Measurements from ENCODE around the gene LAMTOR3. TPM values are rescaled to one million over a fixed set of nuclear protein-coding genes. Genes with fewer than 3 reads are reported as not detected.
A peak's percentile ranks its signal among the peaks of the same experiment; 100 is the strongest.

The LAMTOR3 gene
- total RNA-seq, 1 donor from 2014 or later = 35.2 TPM

DNA sequence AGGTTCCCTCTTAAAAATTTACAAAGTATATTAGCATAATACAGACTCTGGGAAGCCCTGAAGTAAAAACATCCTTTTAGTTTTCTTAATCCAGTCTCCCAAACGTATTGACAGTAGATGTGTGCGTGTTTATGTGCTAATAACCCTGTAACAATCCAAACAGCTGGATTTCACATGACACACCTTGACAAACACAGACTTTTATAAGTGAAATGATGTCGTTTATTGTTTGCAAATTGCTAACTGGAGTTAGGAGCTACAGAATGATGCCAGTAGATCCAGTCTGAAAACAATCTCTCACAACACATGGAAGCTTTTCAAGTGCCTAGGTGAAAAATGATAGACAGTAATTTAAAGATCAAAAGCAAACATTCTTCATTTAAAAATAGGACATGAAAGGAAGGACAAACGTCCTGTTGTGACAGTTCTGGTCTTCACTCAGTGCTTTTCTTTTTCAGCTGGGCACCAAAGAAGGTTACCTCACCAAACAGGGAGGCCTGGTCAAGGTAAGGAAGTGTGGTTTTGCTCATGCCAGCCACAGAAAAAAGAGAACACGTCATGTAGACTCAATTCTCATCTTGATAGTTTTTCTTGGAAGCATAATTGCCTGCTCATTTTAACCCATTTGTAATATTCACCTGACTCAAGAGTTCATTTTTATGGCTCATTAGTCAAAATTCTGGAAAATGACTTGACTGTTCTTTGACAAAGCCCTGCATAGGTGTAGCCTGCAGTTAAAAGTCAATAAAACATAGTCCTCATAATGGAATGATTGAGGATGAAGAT, 32.9 kb downstream of the LAMTOR3 start:
- peak; percentile 11 for DNase-seq

DNA sequence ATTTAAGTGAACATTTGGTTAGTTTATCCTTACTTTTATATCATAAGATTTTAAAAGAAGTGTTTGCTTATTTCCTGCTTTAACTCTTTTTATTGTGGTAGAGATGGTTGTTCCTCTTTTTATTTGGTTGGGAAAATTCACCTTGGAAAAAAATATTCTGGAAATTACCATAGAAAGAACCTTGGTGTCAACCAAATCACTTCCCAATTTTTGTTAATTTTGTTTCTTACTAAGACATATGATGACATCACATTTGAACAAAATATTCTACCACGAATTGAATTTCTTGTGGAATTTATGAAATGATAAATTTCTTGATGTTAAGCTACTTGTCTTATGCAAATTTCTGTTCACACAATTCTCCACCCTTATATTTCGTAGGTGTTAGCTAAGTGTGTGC, 33.7 kb downstream of the LAMTOR3 start:
- DNase-seq = no peak

DNA sequence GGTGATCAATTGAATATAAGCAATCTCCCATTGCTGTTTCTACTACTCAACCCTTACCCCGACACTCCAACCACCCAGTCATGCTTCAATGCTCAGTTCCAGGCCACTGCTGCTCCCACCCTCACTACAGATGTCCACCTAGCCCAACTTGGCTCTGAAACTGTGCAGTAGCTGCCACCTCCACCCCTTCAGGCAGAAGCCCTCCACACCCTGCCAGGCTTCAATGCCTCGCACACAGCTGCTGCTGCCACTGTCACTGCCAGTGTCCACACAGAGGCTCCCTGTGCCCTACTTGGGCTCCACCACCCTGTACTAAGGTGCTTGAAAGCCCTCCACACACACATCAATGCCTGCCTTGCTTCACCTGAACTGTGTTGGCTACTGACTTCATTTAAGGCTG, 34.6 kb downstream of the LAMTOR3 start:
- no peak for DNase-seq

DNA sequence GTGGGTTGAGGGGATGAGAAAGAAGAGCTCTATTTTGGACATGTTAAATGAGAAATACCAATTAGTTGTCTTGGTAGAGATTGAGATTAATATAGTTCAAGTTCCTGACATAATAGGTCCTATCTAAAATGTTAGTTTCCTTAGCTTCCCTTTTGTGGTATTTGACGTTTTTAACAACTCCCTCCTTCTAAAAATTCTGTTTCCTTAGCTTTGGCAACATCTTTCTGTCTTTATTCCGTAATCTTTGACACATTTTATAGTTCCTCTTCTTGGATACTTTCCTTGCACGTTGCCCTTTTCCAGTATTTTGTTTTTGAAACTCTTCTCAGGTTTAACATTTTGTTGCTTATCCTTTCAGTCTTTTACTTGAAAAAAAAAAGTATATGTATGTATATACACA, 36.9 kb downstream of the LAMTOR3 start:
- no peak for DNase-seq

DNA sequence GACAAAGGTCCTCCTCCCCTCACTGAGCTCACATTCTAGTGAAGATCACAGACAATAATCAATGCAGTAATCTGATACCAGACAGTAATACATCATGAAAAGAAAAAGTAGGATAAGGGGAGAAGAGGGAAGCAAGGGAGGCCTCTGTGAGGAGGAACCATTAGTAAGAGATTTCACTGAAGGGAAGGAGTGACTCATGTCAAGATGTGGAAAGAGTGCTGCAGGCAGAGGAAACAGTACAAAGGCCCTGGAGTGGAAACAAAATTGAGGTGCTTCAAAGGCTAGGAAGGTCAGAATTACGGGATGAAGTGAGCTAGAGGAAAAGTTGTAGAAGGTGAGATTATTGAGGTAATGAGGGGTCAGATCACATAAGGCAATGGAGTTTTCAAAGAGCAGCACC, 38.1 kb downstream of the LAMTOR3 start:
- no peak for DNase-seq

DNA sequence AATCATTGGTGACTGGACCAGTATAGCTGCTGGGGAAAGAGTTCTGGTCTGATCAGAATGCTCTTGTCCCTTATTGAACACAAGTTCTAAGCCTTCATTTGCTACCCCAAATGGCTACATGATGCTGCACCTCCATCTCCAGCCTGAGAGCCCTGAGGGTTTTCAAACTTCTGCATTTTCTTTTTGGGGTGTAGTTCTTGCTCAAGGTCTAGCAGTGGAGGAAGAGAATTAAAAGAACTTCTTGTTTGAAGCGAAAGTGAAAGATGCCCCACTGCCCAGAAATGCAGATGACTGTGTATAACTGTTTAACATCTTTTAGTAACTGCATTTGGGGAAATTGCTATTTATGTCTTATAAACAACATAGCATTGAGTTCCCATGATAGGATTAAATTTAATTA, 38.5 kb downstream of the LAMTOR3 start:
- no peak for DNase-seq

DNA sequence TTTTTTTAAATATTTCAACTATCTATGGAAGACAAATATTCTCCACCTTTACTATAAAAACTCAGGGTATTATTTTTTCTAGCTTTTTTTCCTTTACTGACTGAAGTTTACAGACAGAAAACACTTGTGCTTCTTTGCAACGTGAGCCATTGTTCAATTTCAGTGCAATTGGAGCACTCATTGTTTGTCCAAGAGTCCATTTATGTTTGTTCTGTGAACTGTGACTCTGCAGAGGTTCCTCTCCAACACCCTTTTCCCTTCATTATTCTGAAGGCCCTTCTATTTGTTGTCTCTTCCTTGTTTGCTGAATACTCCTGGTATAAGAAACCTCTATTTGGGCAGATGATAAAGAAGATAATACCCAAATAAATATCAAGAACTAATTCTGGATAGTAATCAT, 40.2 kb downstream of the LAMTOR3 start:
- DNase-seq = no peak

DNA sequence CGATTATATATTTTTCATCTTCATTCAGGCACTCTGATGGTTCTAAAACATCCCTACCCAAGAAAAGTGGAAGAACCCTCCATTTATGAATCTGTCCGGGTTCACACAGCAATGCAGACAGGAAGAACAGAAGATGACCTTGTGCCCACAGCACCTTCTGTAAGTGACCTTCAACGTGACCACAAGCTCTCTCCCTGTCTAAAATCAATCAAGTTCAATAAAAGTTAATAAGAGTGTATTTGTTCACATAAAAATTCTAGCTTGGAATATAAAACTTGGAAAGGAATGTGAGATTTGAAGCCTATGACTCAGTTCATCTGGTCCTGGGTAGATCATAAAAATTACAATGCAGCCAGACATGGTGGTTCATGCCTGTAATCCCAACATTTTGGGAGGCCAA, 41.0 kb downstream of the LAMTOR3 start:
- no peak for DNase-seq

DNA sequence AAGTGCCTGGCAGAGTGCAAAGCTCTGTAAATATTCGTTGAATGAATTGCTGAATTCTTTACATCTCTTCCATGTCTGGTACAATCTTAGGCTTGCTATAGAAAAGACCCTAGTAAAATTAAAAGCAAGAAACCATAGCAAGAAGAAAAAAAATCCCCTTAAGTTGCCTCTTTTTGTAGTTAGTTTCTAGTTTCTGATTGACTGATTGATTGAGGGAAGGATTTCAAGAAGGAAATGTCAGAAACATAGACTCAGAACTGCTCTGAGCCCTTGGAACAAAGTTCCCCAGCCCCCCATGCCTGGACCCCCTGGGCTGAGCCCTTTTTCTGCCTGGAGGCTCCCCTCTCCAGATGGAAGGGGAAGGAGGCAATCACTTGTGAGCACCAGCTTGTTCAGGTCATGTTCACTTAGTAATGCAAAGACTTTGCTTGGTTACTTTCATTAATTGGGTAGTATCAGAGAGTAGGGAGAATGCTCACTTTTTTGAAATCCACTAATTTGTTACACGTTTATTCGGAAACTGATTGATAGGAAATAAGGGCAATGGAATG, 42.0 kb downstream of the LAMTOR3 start:
- DNase-seq = no peak

DNA sequence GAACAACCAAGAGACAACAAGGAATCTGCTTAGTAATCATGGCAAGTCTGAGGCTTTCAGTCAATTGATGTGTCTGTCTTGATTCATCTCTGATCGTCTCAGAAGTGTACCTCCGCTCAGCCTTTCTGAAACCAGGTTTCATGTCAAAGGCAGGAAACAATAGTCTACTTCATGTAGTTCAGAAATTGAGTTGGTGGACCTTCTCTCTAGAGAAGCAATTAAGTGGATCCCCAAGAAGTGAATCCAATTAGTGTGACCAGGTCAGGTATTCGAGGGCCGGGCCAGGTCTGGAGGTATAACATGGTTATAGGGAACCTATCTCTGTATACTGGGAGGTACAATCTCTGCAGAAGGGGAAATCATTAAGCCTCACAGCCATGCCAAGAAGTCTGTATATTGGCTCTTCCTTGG, 45.6 kb downstream of the LAMTOR3 start:
- DNase-seq = no peak

DNA sequence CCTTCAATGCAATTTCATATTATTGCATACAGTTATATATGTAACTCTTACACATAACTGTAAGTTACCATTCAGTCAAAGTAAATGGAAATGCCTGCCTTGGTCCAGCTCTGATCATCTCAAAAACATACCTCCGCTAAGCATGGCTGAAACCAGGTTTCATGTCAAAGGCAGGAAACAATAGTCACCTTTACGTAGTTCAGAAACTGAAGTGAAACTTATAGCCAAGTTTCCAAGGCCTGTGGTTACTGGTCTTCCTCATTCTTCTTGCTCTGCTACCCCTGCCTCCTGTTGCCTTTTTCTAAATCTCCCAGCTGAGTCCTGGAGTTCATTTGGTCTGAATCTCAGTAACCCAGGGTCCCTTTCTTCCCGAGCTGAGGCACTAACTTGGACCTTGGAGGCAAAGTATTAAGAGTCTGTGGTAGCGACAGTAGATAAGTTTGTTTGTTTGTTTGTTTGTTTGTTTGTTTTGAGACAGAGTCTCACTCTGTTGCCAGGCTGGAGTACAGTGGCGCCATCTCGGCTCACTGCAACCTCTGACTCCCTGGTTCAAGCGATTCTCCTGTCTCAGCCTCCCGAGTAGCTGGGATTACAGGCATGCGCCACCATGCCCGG, 46.8 kb downstream of the LAMTOR3 start:
- no peak for DNase-seq

DNA sequence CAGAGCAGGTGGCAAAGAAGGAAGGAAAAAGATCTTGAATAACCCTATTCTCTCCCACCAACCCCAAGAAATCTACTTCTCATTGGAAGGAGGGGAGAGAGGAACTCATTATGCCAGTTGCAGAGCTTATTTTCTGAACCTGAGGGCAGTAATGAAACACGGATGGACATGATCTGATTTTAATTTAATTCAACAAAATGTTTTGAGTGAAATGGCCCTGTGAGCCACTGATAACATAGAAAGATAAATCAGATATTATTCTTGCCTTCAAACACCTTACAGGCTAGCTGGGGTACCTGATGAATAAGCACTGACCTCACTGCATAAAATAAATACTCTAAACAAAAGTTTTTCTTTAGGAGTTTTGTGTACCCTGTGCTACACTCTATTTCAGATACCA, 47.3 kb downstream of the LAMTOR3 start:
- no peak for DNase-seq

DNA sequence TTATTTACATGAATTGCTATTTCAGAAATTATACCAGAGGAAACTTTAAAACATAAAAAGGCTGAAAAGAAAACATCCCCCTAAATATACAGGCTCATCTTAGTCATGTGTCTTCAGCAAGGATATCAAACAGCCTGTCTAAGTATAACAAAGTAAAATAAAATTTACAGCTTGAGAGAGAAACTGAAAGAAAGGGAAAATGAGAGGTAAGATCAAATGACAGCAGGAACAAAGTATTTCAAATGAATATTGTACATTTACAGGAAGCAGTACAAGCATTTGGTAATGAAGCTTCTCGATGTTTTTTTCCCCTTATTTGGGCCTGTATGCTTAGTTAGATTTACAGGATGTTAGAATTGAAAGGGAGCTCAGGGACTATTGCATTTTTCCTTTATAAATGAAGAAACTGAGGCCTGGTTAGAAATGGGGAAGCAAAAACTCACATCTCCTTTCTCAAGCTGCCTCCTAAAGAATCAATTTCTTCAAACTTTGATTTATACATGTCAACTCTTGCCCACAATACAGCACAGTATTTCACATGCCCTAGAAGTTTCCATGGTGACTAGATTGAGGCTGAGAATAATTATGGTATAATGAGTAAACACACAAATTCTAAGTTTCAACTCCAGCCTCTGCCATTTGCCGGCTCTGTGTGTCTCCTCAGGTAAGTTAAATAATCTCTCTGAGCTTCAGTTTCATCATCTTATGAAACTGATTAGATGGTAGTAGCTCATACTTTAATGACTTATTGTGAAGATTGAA, 48.3 kb downstream of the LAMTOR3 start:
- DNase-seq = no peak

DNA sequence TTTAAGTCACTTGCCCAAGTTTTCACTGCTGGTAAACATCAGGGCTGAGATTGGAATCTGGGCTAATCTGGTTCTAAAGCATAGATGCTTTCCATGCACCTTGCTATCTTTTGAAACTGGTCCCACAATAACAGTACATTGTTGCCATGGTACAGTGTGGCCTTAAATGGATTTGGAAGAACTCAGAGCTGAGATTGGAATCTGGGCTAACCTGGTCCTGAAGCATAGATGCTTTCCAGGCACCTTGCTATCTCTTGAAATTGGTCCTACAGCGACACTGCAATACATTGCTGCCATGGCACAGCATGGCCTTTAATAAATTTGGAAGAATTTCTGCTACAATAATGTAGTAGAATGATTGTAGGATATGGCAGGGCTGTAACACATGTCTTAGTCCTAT, 49.0 kb downstream of the LAMTOR3 start:
- no peak for DNase-seq

DNA sequence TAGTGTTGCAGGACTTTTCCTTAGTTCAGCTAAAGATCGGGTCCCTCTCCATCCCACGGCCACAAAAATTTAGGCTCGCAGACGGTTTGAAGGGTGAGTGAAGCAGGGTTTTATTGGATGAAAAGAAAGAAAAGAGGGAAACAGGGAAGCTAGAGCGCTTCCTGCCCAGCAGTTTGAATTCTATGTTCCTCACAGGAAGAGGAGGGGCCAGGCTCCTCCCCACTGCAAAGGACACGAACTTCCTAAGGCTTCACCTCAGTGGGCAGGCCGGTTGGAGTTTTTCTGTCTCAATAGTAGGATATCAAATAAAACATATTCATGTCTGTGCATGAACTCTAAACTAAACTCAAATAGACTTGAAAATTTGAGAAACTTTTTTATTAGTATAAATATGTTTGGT, 50.2 kb downstream of the LAMTOR3 start:
- no peak for DNase-seq

DNA sequence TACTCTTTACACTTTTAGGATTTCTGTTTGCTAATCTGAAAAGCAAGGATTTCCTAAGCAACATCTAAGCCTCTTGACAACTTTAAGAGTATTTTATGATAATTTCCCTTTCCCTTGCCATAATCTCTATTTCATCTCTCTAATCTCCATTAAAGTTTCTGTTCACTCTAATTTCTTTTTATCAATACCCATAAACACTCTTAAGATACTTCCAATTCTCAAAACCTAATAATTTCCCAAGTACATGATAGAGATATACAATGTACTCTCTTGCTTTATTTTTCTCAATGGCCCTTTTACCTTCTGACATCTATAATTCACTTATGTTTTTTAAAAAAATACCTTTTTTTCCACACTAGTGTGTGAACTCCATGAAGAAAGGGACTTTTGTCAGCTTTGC, 50.8 kb downstream of the LAMTOR3 start:
- DNase-seq = no peak

DNA sequence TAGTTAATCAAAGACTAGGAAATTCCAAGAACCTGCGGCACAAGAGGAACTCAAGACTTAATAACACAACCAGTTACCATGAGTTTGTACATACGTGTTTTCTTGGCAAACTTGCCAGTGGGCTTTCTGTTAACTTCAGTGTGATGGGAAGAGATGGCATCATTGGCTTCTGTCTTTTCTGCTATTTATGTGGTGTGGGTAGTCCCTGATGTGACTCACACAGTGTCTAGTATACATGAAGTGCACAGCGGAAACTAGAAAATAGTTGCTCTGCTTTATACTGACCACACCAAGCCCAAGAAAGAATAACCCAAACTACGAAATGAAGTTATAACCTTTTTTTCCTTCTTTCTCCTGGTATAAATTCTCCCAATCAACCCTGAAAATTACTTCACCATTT, 53.1 kb downstream of the LAMTOR3 start:
- DNase-seq = no peak

DNA sequence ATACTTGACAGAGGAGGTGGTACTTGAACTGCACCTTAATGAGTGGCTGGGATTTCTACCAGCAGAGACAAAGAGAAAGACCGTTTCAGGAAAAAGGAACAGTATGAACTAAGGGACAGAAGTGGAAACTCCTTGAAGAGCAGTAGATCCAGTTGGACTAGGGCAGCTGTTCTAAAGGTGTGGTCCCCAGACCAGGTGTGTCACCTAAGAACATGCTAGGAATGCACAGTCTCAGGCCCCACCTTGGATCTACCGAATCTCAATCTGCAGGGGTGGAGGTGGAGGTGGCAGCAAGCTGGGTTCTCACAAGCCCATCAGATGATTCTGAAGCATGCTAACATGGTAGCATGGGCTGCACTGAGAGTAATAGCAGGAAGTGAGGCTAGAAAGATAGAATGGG, 55.3 kb downstream of the LAMTOR3 start:
- DNase-seq = no peak

DNA sequence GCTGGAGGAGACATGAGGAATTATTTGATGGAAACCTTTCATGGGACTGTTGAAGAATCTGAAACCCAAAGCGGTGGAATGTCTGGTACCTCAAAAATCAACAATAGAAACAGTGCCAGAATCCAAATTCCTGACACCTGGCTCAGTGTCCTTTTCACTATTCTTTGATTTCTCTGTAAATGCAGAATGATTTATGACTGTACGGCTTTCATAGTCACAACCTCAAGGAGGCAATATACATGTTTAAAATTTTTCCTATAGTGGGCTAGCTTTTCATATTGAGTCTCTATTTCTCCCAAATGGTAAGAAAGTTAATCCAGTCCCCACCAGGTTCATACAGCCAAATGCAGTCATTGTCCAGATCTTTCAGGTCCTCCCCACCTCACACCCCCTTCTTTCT, 58.3 kb downstream of the LAMTOR3 start:
- no peak for DNase-seq

DNA sequence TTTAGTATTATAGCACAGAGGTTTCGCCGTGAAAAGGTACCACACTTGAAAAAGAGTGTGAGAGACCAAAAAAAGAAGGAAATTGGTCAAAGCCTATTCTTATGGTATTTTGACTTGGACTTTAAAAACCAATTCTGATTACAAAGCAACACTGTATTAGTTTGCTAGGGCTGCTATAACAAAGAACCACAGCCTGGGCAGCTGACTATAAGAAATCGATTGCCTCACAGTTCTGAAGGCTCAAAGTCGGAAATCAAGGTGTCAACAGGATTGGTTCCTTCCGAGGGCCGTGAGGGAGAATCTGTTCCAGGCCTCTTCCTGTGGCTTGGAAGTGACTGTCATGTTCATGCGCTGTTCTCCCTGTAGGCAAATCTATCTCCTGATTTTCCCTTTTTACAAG, 59.7 kb downstream of the LAMTOR3 start:
- DNase-seq = no peak

DNA sequence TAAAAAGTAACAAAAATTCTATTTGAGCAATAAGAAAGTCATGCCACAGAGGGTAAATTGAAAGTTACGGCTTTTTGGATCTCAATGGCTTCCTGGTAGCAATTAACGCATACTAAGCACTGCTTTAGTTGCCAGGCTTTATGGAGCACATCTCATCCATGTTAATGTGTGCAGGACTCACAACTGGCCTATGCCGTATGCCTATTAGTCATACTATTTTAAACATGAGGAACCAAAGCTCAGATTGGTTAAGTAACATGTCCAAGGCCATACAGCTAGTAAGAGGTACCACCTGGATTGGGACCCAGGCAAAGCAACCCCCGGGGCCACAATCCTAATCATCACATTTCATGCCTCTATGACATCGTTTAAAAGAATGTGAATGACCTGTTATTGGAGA, 60.5 kb downstream of the LAMTOR3 start:
- no peak for DNase-seq

DNA sequence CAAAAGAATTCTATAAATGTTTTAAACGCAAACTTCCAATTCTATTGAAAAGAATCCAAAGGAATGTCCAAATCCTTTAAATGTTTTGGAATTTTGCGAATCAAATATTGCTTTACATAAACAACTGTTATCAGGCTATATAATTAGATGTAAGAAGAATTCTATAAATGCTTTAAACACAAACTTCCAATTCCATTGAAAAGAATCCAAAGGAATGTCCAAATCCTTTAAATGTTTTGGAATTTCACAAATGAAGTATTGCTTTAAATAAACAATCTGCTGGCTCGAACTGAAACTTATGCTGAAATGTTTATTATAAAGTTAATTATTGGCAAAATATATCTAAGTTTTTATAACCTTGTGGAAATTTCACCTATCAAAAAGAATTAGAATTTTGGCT, 61.5 kb downstream of the LAMTOR3 start:
- DNase-seq = no peak

DNA sequence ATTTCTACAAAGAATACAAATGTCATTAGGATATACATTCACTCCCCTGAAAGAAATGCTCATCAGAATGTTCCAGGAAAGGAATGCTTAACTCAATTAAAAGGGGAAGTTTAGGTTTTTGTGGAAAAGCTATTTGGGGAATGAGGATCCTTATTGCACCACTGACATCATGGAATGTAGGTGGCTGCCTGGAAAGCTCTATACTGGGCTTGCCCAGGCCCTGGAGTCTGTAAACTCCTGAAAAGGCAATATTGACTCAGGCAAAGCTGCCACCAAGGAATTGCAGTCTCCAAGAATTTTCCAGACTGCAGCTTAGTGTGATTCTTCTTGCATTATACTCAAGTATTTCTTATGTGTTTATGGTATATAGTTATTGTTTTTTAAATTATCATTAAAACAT, 61.9 kb downstream of the LAMTOR3 start:
- no peak for DNase-seq

Measured in tongue (tissue), 2 donors.